ENCODE measurements around the gene FMNL1. TPM values are rescaled to one million over a fixed set of nuclear protein-coding genes. Genes with fewer than 3 reads are reported as not detected.

Gene FMNL1
- total RNA-seq, 1 donor from 2014 or later = 351 TPM

DNA sequence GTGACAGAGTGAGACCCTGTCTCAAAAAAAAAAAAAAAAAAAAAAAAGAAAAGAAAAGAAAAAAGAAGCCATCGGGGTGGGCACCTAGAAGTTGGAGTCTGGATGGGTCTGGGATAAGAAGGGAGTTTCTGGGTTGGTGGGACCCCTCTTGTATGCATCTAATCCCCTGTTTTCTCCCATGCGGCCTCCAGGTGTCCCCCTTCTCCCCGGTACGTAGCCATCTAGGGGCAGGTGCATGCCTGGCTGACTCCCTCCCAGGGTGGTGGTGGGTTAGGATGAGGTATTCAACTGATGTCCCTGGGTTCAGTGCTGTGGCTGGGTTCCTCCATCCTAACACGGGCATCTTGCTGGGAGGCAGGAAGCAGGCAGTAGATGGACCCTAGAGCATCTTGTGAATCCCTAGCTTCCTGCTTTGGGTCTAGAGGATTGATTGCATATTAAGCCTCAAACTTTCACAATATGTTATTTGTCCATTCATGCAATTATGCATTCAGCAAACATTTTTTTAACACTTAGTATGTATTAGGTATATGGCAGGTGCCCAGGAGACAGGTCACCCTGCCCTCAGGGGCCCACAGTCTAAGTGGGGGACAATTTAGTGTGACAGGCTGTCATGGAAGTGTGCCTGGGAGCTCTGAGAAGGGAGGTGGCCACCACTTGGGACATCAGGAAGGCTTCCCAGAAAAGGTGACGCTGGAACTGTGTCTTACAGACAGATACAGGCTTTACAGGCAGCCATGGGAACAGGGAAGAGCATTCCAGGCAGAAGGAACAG lies 13.1 kb downstream of the FMNL1 start:
- Mint-ChIP-seq H3K36me3 (ENCODE audit: low read depth) (peaks cover 79% of the 10 kb centered on the region), H3K27ac (peak overlapping the region; percentile 15), H3K4me1 (peaks cover 58% of the 10 kb centered on the region), H3K27me3 (no peaks in the 10 kb centered on the region), H3K4me3 (no peak overlapping the region), H3K9me3 (no peaks in the 10 kb centered on the region)
- POLR2A ChIA-PET = interaction anchor here (1.0 to 12.5 kb wide), 5 partner anchors 13 to 86 kb away, joined by 4 to 378 read pairs (median 6); partner anchors contain the start of genes FMNL1, HEXIM1 and MAP3K14
- DNase-seq (no peak), ATAC-seq (ENCODE audit: low read depth) (peak; percentile 57)
- CTCF ChIA-PET = interaction anchor here (0.6 to 4.7 kb wide), 13 partner anchors 11 to 155 kb away, joined by 3 to 203 read pairs (median 7); partner anchors contain the start of genes ACBD4, FMNL1 and MAP3K14
- TF ChIP-seq, protein P1, sequence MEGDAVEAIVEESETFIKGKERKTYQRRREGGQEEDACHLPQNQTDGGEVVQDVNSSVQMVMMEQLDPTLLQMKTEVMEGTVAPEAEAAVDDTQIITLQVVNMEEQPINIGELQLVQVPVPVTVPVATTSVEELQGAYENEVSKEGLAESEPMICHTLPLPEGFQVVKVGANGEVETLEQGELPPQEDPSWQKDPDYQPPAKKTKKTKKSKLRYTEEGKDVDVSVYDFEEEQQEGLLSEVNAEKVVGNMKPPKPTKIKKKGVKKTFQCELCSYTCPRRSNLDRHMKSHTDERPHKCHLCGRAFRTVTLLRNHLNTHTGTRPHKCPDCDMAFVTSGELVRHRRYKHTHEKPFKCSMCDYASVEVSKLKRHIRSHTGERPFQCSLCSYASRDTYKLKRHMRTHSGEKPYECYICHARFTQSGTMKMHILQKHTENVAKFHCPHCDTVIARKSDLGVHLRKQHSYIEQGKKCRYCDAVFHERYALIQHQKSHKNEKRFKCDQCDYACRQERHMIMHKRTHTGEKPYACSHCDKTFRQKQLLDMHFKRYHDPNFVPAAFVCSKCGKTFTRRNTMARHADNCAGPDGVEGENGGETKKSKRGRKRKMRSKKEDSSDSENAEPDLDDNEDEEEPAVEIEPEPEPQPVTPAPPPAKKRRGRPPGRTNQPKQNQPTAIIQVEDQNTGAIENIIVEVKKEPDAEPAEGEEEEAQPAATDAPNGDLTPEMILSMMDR (IDR thresholded peaks at IDR 0.05) = no peak
- intact Hi-C loops (cut with micrococcal nuclease) = loop anchor here (1.0 kb wide), 5 partner anchors 9 to 150 kb away; partner anchors contain the start of gene ACBD4

DNA sequence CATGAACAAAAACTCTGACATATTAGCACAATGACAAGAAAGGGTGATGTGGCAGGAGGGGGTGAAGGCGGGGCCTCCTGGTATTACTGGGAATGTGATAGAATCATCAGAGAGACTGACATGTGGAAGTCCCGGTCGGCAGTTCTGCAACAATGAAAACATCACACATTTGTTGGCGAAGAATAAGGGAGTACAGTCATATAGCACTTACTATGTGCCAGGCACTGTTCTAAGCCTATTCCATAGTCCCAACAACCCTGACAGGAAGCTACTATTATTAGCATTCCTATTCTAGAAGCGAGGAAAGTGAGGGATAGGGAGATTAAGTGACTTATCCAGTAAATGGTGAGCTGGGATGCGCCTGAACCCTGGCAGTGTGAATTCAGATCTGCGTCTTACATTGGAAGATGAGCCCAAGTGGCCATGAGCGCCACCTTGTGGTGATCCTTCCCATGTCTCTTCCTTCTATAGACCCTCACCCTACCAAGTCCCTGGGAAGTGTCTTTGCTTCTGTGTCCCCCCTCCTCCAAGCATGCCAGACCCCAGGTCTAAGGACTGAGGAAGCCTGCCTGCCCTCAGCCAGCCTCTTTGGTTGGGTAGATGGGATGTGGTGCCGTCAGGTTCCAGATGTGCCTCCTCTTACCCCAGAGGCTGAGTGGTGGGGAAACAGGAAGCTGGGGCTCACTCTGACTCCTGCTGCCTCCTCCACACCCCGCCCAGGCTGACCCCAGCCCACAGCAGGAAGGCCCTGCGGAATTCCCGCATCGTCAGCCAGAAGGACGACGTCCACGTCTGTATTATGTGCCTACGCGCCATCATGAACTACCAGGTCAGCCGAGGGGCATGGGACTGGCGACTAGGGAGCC lies 14.0 kb downstream of the FMNL1 start:
- TF ChIP-seq, protein P1 (IDR thresholded peaks at IDR 0.05) = peak; percentile 70
- ATAC-seq (ENCODE audit: low read depth) = peak; percentile 67
- H3K27ac Mint-ChIP-seq = peak overlapping the region; percentile 15
- no peaks in the 10 kb centered on the region for H3K27me3 Mint-ChIP-seq
- CTCF ChIA-PET = interaction anchor here (0.6 to 4.7 kb wide), 15 partner anchors 10 to 158 kb away, joined by 3 to 203 read pairs (median 4); partner anchors contain the start of genes ACBD4, FMNL1 and MAP3K14
- POLR2A ChIA-PET = interaction anchor here (0.6 to 12.5 kb wide), 6 partner anchors 12 to 88 kb away, joined by 3 to 378 read pairs (median 5); partner anchors contain the start of genes FMNL1, HEXIM1 and MAP3K14
- peaks cover 83% of the 10 kb centered on the region for H3K36me3 Mint-ChIP-seq (ENCODE audit: low read depth)
- peaks cover 50% of the 10 kb centered on the region for H3K4me1 Mint-ChIP-seq
- no peaks in the 10 kb centered on the region for H3K9me3 Mint-ChIP-seq
- peak; percentile 64 for DNase-seq
- no peak overlapping the region for H3K4me3 Mint-ChIP-seq
- intact Hi-C loops (cut with micrococcal nuclease) = loop anchor here (1.0 kb wide), 5 partner anchors 9 to 150 kb away; partner anchors contain the start of gene ACBD4

- DNase-seq = no peak
- CTCF ChIA-PET = interaction anchor here (0.6 to 4.7 kb wide), 7 partner anchors 10 to 157 kb away, joined by 3 to 203 read pairs (median 4); partner anchors contain the start of gene FMNL1
- H3K27me3 Mint-ChIP-seq = no peaks in the 10 kb centered on the region
- peaks cover 44% of the 10 kb centered on the region for H3K4me1 Mint-ChIP-seq
- H3K4me3 Mint-ChIP-seq = no peak overlapping the region
- no peak overlapping the region for H3K27ac Mint-ChIP-seq
- intact Hi-C loops (cut with micrococcal nuclease) = no loop called here
- ATAC-seq (ENCODE audit: low read depth) = no peak
- no peaks in the 10 kb centered on the region for H3K9me3 Mint-ChIP-seq
- peaks cover 87% of the 10 kb centered on the region for H3K36me3 Mint-ChIP-seq (ENCODE audit: low read depth)
- POLR2A ChIA-PET = interaction anchor here (1.3 to 12.5 kb wide), 3 partner anchors 12 to 81 kb away, joined by 4 to 378 read pairs (median 16); partner anchors contain the start of genes FMNL1 and MAP3K14
- TF ChIP-seq, protein P1 (IDR thresholded peaks at IDR 0.05) = no peak
Observed at GRCh38 chr17:45236282-45236606, 14.6 kb downstream of the FMNL1 start.

GRCh38 chr17:45237686-45238085 lies 16.0 kb downstream of the FMNL1 start:
- ATAC-seq (ENCODE audit: low read depth) (no peak), DNase-seq (no peak)
- H3K9me3 Mint-ChIP-seq = no peaks in the 10 kb centered on the region
- intact Hi-C loops (cut with micrococcal nuclease) = no loop called here
- H3K27ac Mint-ChIP-seq = peak overlapping the region; percentile 35
- POLR2A ChIA-PET = interaction anchor here (12.5 kb wide), 1 partner anchor 16 kb away, joined by 378 read pairs; the partner anchor contains the start of gene FMNL1
- TF ChIP-seq, protein P1 (IDR thresholded peaks at IDR 0.05) = no peak
- H3K36me3 Mint-ChIP-seq (ENCODE audit: low read depth) = peaks cover 85% of the 10 kb centered on the region
- H3K4me1 Mint-ChIP-seq = peaks cover 31% of the 10 kb centered on the region
- H3K4me3 Mint-ChIP-seq = no peak overlapping the region
- CTCF ChIA-PET = interaction anchor here (4.7 kb wide), 1 partner anchor 16 kb away, joined by 203 read pairs; the partner anchor contains the start of gene FMNL1
- no peaks in the 10 kb centered on the region for H3K27me3 Mint-ChIP-seq
